ENCODE data around the gene C5AR2. TPM values are rescaled to one million over a fixed set of nuclear protein-coding genes. Genes with fewer than 3 reads are reported as not detected.
"Not testable (repeated sequence)": the region's sequence is repeated elsewhere in the genome, so short reads cannot be mapped to it uniquely, and the experiment has no call there.

Gene C5AR2
- 1 to 10 TPM in 7 of 9 donors, under 1 TPM in 2; 0.28 to 4.4 (median 2.6) TPM for total RNA-seq
- 1 to 10 TPM in 1 of 3 donors, under 1 TPM in 2; 0.37 to 1.1 (median 0.57) TPM for polyA plus RNA-seq
- long read RNA-seq, donor 1: 0 reads
- long read RNA-seq, donor 2: 0 reads
- long read RNA-seq, donor 3: 0 reads
- long read RNA-seq, donor 4: 0 reads
- long read RNA-seq, donor 5: 0 reads
- long read RNA-seq, donor 6: 0 reads
- long read RNA-seq, donor 7: 0 reads
- long read RNA-seq, donor 8: 0 reads
- long read RNA-seq, donor 9: 0 reads
- long read RNA-seq, donor 10: 0 reads

GRCh38 chr19:47331931-47332547, at the start of gene C5AR2:
TSS of gene C5AR2 (plus strand) at chr19:47332175. CDS start at chr19:47340800, 8,625 bp downstream.
- no peak within 1 kb of the TSS for H3K4me3 ChIP-seq
- no peaks in the 10 kb centered on the region for H3K4me1 ChIP-seq (replicated peaks in 1 of 2)
- H3K36me3 ChIP-seq (replicated peaks in 1 of 2): no peaks in the 10 kb centered on the region
- H3K9me3 ChIP-seq (replicated peaks in 1 of 3): no peaks in the 10 kb centered on the region
- H3K27me3 ChIP-seq: no peaks in the 10 kb centered on the region
- TF ChIP-seq CTCF (IDR thresholded peaks at IDR 0.05) (no peak), POLR2A (IDR thresholded peaks at IDR 0.05) (no peak)
- DNase-seq: peak in 3 of 7 donors; percentile 26 to 63 (median 52)
- peak within 1 kb of the TSS; percentile 22 to 81 (median 48) for H3K27ac ChIP-seq
- intact Hi-C loops (cut with DNase I): no loop called here
- 43 to 56% (median 44%) methylated on average over 12 to 18 of the region's 18 CpGs for WGBS, 4 donors

GRCh38 chr19:47283405-47284059, 48.4 kb upstream of the C5AR2 start:
- H3K4me3 ChIP-seq: no peak overlapping the region
- H3K27me3 ChIP-seq: no peaks in the 10 kb centered on the region
- peak overlapping the region in 3 of 5 donors; percentile 8 to 64 (median 53) for H3K27ac ChIP-seq
- TF ChIP-seq POLR2A (IDR thresholded peaks at IDR 0.05): no peak
- TF ChIP-seq CTCF (IDR thresholded peaks at IDR 0.05): no peak
- H3K9me3 ChIP-seq (replicated peaks in 1 of 3): no peaks in the 10 kb centered on the region
- 37 to 59% (median 43%) methylated on average over 10 of the region's 10 CpGs for WGBS, 4 donors
- no peaks in the 10 kb centered on the region for H3K36me3 ChIP-seq (replicated peaks in 1 of 2)
- intact Hi-C loops (cut with DNase I): no loop called here
- H3K4me1 ChIP-seq (replicated peaks in 1 of 2): peaks cover 0 to 11% of the 10 kb centered on the region in 2 donors
- no peak for DNase-seq

GRCh38 chr19:47284324-47284899, 47.6 kb upstream of the C5AR2 start:
- intact Hi-C loops (cut with DNase I): no loop called here
- H3K4me3 ChIP-seq: no peak overlapping the region
- peak in 3 of 7 donors; percentile 59 to 65 (median 65) for DNase-seq
- peak overlapping the region in 3 of 5 donors; percentile 8 to 64 (median 53) for H3K27ac ChIP-seq
- H3K36me3 ChIP-seq (replicated peaks in 1 of 2): no peaks in the 10 kb centered on the region
- 28 to 30% (median 28%) methylated on average over 9 of the region's 9 CpGs for WGBS, 4 donors
- no peak for TF ChIP-seq POLR2A (IDR thresholded peaks at IDR 0.05)
- peak; percentile 76 to 97 (median 86) for TF ChIP-seq CTCF (IDR thresholded peaks at IDR 0.05)
- H3K9me3 ChIP-seq (replicated peaks in 1 of 3): no peaks in the 10 kb centered on the region
- H3K4me1 ChIP-seq (replicated peaks in 1 of 2): peaks cover 0 to 15% of the 10 kb centered on the region in 2 donors
- no peaks in the 10 kb centered on the region for H3K27me3 ChIP-seq

- H3K4me3 ChIP-seq: no peak overlapping the region
- no peaks in the 10 kb centered on the region for H3K9me3 ChIP-seq (replicated peaks in 1 of 3)
- DNase-seq: peak; percentile 80 to 91 (median 87)
- intact Hi-C loops (cut with DNase I): loop anchor here (2.0 to 10.0 kb wide), 3 partner anchors 95 to 129 kb away; no protein-coding TSS in a partner anchor
- TF ChIP-seq CTCF (IDR thresholded peaks at IDR 0.05): peak; percentile 76 to 92 (median 82)
- no peak for TF ChIP-seq POLR2A (IDR thresholded peaks at IDR 0.05)
- no peaks in the 10 kb centered on the region for H3K4me1 ChIP-seq (replicated peaks in 1 of 2)
- no peaks in the 10 kb centered on the region for H3K27me3 ChIP-seq
- 20 to 23% (median 21%) methylated on average over 10 to 12 of the region's 12 CpGs for WGBS, 4 donors
- no peak overlapping the region for H3K27ac ChIP-seq
- no peaks in the 10 kb centered on the region for H3K36me3 ChIP-seq (replicated peaks in 1 of 2)
Observed at GRCh38 chr19:47296036-47296435, 35.9 kb upstream of the C5AR2 start.

GRCh38 chr19:47300867-47301266, 31.1 kb upstream of the C5AR2 start:
- intact Hi-C loops (cut with DNase I); H3K27me3 ChIP-seq; DNase-seq; H3K36me3 ChIP-seq (replicated peaks in 1 of 2); H3K9me3 ChIP-seq (replicated peaks in 1 of 3); H3K4me3 ChIP-seq; H3K4me1 ChIP-seq (replicated peaks in 1 of 2); H3K27ac ChIP-seq: not testable (repeated sequence)
- WGBS, 4 donors: 89 to 95% (median 93%) methylated on average over 14 of the region's 14 CpGs
